Measurements from ENCODE around the gene USP2. TPM values are rescaled to one million over a fixed set of nuclear protein-coding genes. Genes with fewer than 3 reads are reported as not detected.
"Not testable (repeated sequence)": the region's sequence is repeated elsewhere in the genome, so short reads cannot be mapped to it uniquely, and the experiment has no call there.

USP2 gene
- total RNA-seq, 1 experiment from 2014 or later: 14.4 TPM

GRCh38 chr11:119410501-119410900, 29.0 kb upstream of the USP2 start:
- Histone ChIP-seq H3K4me1 (no peaks in the 10 kb centered on the region), H3K4me3 (ENCODE audit: low read depth, low read length) (no peak overlapping the region), H3K27me3 (replicated peaks; ENCODE audit: control insufficient read depth, insufficient read depth, low read length) (no peaks in the 10 kb centered on the region), H3K36me3 (ENCODE audit: control insufficient read depth, insufficient read depth, low read length) (no peaks in the 10 kb centered on the region), H3K9me3 (no peaks in the 10 kb centered on the region)
- H3K27me3 Mint-ChIP-seq (ENCODE audit: insufficient read depth, unreplicated experiment): no peaks in the 10 kb centered on the region
- peaks cover 9% of the 10 kb centered on the region for H3K9me3 Mint-ChIP-seq (ENCODE audit: unreplicated experiment)
- ChIA-PET CTCF (no interaction called here), POLR2A (no interaction called here)
- TF ChIP-seq CTCF (IDR thresholded peaks at IDR 0.05; ENCODE audit: insufficient read depth in 1 of 2, low read depth in 1 of 2, low read length in 1 of 2, severe bottlenecking in 1 of 2, unreplicated experiment in 1 of 2): no peak
- no TSS peak for BruUV-seq (replicated peaks)
- intact Hi-C loops (cut with micrococcal nuclease; ENCODE audit: unreplicated experiment): no loop called here
- no peak overlapping the region for H3K4me3 Mint-ChIP-seq (ENCODE audit: unreplicated experiment)
- DNase-seq: no peak
- H3K36me3 Mint-ChIP-seq (ENCODE audit: insufficient read depth, unreplicated experiment): no peaks in the 10 kb centered on the region
- H3K27ac Mint-ChIP-seq (ENCODE audit: unreplicated experiment): no peak overlapping the region
- H3K4me1 Mint-ChIP-seq (ENCODE audit: low read depth, unreplicated experiment): no peaks in the 10 kb centered on the region

- Histone ChIP-seq H3K4me3 (ENCODE audit: low read depth, low read length) (no peak overlapping the region), H3K27me3 (replicated peaks; ENCODE audit: control insufficient read depth, insufficient read depth, low read length) (no peaks in the 10 kb centered on the region), H3K4me1 (no peaks in the 10 kb centered on the region), H3K36me3 (ENCODE audit: control insufficient read depth, insufficient read depth, low read length) (no peaks in the 10 kb centered on the region), H3K9me3 (no peaks in the 10 kb centered on the region)
- no peaks in the 10 kb centered on the region for H3K4me1 Mint-ChIP-seq (ENCODE audit: low read depth, unreplicated experiment)
- TF ChIP-seq CTCF (IDR thresholded peaks at IDR 0.05; ENCODE audit: insufficient read depth in 1 of 2, low read depth in 1 of 2, low read length in 1 of 2, severe bottlenecking in 1 of 2, unreplicated experiment in 1 of 2): no peak
- H3K27me3 Mint-ChIP-seq (ENCODE audit: insufficient read depth, unreplicated experiment): no peaks in the 10 kb centered on the region
- peaks cover 9% of the 10 kb centered on the region for H3K9me3 Mint-ChIP-seq (ENCODE audit: unreplicated experiment)
- no peaks in the 10 kb centered on the region for H3K36me3 Mint-ChIP-seq (ENCODE audit: insufficient read depth, unreplicated experiment)
- CTCF ChIA-PET: no interaction called here
- intact Hi-C loops (cut with micrococcal nuclease; ENCODE audit: unreplicated experiment): no loop called here
- H3K27ac Mint-ChIP-seq (ENCODE audit: unreplicated experiment): no peak overlapping the region
- H3K4me3 Mint-ChIP-seq (ENCODE audit: unreplicated experiment): no peak overlapping the region
- POLR2A ChIA-PET: no interaction called here
- no TSS peak for BruUV-seq (replicated peaks)
- DNase-seq: peak in 1 of 2 experiments; percentile 36
Observed at GRCh38 chr11:119409731-119410130, 28.2 kb upstream of the USP2 start.

- Histone ChIP-seq H3K27me3 (replicated peaks; ENCODE audit: control insufficient read depth, insufficient read depth, low read length) (no peaks in the 10 kb centered on the region), H3K9me3 (0 out of 2 replicates have a peak, but pooled peaks cover 3% of the 10 kb centered on the region), H3K4me3 (ENCODE audit: low read depth, low read length) (no peak overlapping the region), H3K4me1 (no peaks in the 10 kb centered on the region), H3K36me3 (ENCODE audit: control insufficient read depth, insufficient read depth, low read length) (no peaks in the 10 kb centered on the region)
- H3K9me3 Mint-ChIP-seq (ENCODE audit: unreplicated experiment): no peaks in the 10 kb centered on the region
- no peaks in the 10 kb centered on the region for H3K4me1 Mint-ChIP-seq (ENCODE audit: low read depth, unreplicated experiment)
- no peaks in the 10 kb centered on the region for H3K27me3 Mint-ChIP-seq (ENCODE audit: insufficient read depth, unreplicated experiment)
- H3K36me3 Mint-ChIP-seq (ENCODE audit: insufficient read depth, unreplicated experiment): no peaks in the 10 kb centered on the region
- intact Hi-C loops (cut with micrococcal nuclease; ENCODE audit: unreplicated experiment): no loop called here
- H3K4me3 Mint-ChIP-seq (ENCODE audit: unreplicated experiment): no peak overlapping the region
- BruUV-seq (replicated peaks): no TSS peak
- ChIA-PET POLR2A (no interaction called here), CTCF (interaction anchor here (0.6 kb wide), 1 partner anchor 33 kb away, joined by 4 read pairs; no protein-coding TSS in a partner anchor)
- DNase-seq: no peak
- H3K27ac Mint-ChIP-seq (ENCODE audit: unreplicated experiment): no peak overlapping the region
- TF ChIP-seq CTCF (IDR thresholded peaks at IDR 0.05; ENCODE audit: insufficient read depth in 1 of 2, low read depth in 1 of 2, low read length in 1 of 2, severe bottlenecking in 1 of 2, unreplicated experiment in 1 of 2): no peak
Observed at GRCh38 chr11:119406005-119406404, 24.5 kb upstream of the USP2 start.

- H3K27ac Mint-ChIP-seq (ENCODE audit: unreplicated experiment); H3K27me3 Mint-ChIP-seq (ENCODE audit: insufficient read depth, unreplicated experiment); H3K4me3 ChIP-seq (ENCODE audit: low read depth, low read length); BruUV-seq (replicated peaks); H3K36me3 ChIP-seq (ENCODE audit: control insufficient read depth, insufficient read depth, low read length); DNase-seq; intact Hi-C loops (cut with micrococcal nuclease; ENCODE audit: unreplicated experiment); H3K9me3 Mint-ChIP-seq (ENCODE audit: unreplicated experiment); H3K27me3 ChIP-seq (replicated peaks; ENCODE audit: control insufficient read depth, insufficient read depth, low read length); POLR2A ChIA-PET; H3K4me3 Mint-ChIP-seq (ENCODE audit: unreplicated experiment); H3K36me3 Mint-ChIP-seq (ENCODE audit: insufficient read depth, unreplicated experiment); H3K4me1 Mint-ChIP-seq (ENCODE audit: low read depth, unreplicated experiment); H3K9me3 ChIP-seq; CTCF ChIA-PET; H3K4me1 ChIP-seq: not testable (repeated sequence)
Observed at GRCh38 chr11:119405448-119405847, 24.0 kb upstream of the USP2 start.
